DMS153 treated with DMSO at 0.1 percent for 48 hours (cell line): Measurements from ENCODE around the gene ERC2.

Source experiments
- DNase-seq: peaks from one replicate; lab custom pipeline; 2025; ENCODE audit not compliant: unreplicated experiment; lab: John Stamatoyannopoulos, UW

Gene ERC2

GRCh38 chr3:55770077-55770476 is 698.2 kb downstream of the ERC2 start:
- DNase-seq: no peak

GRCh38 chr3:55766753-55767152 is 701.5 kb downstream of the ERC2 start:
- DNase-seq: no peak

GRCh38 chr3:55765906-55766701 is 702.2 kb downstream of the ERC2 start:
- no peak for DNase-seq

- DNase-seq: no peak
Observed at GRCh38 chr3:55765398-55765797, 702.9 kb downstream of the ERC2 start.

GRCh38 chr3:55756976-55757375 is 711.3 kb downstream of the ERC2 start:
- DNase-seq: no peak

GRCh38 chr3:55755516-55756205 is 712.6 kb downstream of the ERC2 start:
- DNase-seq: no peak

- DNase-seq: no peak
Observed at GRCh38 chr3:55752911-55753310, 715.4 kb downstream of the ERC2 start.

GRCh38 chr3:55751730-55752129 is 716.5 kb downstream of the ERC2 start:
- no peak for DNase-seq

GRCh38 chr3:55750525-55750924 is 717.7 kb downstream of the ERC2 start:
- no peak for DNase-seq

GRCh38 chr3:55749036-55749435 is 719.2 kb downstream of the ERC2 start:
- DNase-seq: no peak

- no peak for DNase-seq
Observed at GRCh38 chr3:55746808-55747413, 721.4 kb downstream of the ERC2 start.

GRCh38 chr3:55742832-55743136 is 725.5 kb downstream of the ERC2 start:
- DNase-seq: no peak

GRCh38 chr3:55742022-55742831 is 726.0 kb downstream of the ERC2 start:
- DNase-seq: no peak

- DNase-seq: no peak
Observed at GRCh38 chr3:55737186-55737585, 731.1 kb downstream of the ERC2 start.

- DNase-seq: no peak
Observed at GRCh38 chr3:55735976-55736375, 732.3 kb downstream of the ERC2 start.

- no peak for DNase-seq
Observed at GRCh38 chr3:55731741-55732140, 736.5 kb downstream of the ERC2 start.

GRCh38 chr3:55729546-55729945 is 738.7 kb downstream of the ERC2 start:
- no peak for DNase-seq

- DNase-seq: no peak
Observed at GRCh38 chr3:55728461-55729100, 739.7 kb downstream of the ERC2 start.

GRCh38 chr3:55726501-55726775 is 741.8 kb downstream of the ERC2 start:
- no peak for DNase-seq

GRCh38 chr3:55725681-55726500 is 742.4 kb downstream of the ERC2 start:
- DNase-seq: no peak
